IMR-90 (cell line): ENCODE results near the gene RNF111. TPM values are rescaled to one million over a fixed set of nuclear protein-coding genes. Genes with fewer than 3 reads are reported as not detected.

Experiments used
- ATAC-seq: fragments of 200-7000 bp; cut with Tn5 transposase; 2 replicates; pipeline ENCODE4 v1.9.1; 2020; ENCODE audit warnings: low read depth, mild to moderate bottlenecking, moderate library complexity
- BruUV-seq: library from RNA; stranded (reverse); fragments of 400-500 nt; replicated peaks from 2 replicates; lab custom pipeline; 2021; lab: Mats Ljungman, UMichigan
- CTCF ChIA-PET: fragments of 300-600 bp; formaldehyde crosslinking; extraction: SDS; loops from one replicate; lab custom pipeline; 2021; ENCODE audit warnings: antibody characterized with exemption; lab: Yijun Ruan, JAX
- POLR2A ChIA-PET: fragments of 300-600 bp; sonication (Branson Sonifier 250); formaldehyde crosslinking; loops from one replicate; lab custom pipeline; 2022; ENCODE audit warnings: antibody characterized with exemption; ENCODE audit not compliant: unreplicated experiment; lab: Charles Lee
- DNase-seq: peaks from one replicate; pipeline ENCODE4 v3.0.0; 2013
- H2AFZ ChIP-seq: replicated peaks from 2 replicates; pipeline ENCODE3; 2013; ENCODE audit warnings: low read length, mild to moderate bottlenecking; ENCODE audit not compliant: poor library complexity
- H2AK5ac ChIP-seq: 2 replicates; pipeline ENCODE4 v1.6.1; 2013; ENCODE audit warnings: low read depth, low read length, inconsistent platforms
- H2AK9ac ChIP-seq: replicated peaks from 2 replicates; pipeline ENCODE3; 2013; ENCODE audit warnings: mild to moderate bottlenecking, low read depth, low read length, moderate library complexity; ENCODE audit not compliant: poor library complexity
- H2BK120ac ChIP-seq: 2 replicates; pipeline ENCODE4 v1.6.1; 2013; ENCODE audit warnings: low read depth, low read length, inconsistent platforms
- H2BK15ac ChIP-seq: 3 replicates; pipeline ENCODE4 v1.6.1; 2013; ENCODE audit warnings: low read depth, low read length, inconsistent platforms
- H2BK20ac ChIP-seq: 2 replicates; pipeline ENCODE4 v1.6.1; 2013; ENCODE audit warnings: low read depth, mild to moderate bottlenecking, inconsistent platforms, low read length, moderate library complexity
- H2BK5ac ChIP-seq: 2 replicates; pipeline ENCODE4 v1.6.1; 2013; ENCODE audit warnings: mild to moderate bottlenecking, low read depth, low read length, inconsistent platforms; ENCODE audit not compliant: poor library complexity, severe bottlenecking
- H3K14ac ChIP-seq: replicated peaks from 2 replicates; pipeline ENCODE4 v1.6.1; 2013; ENCODE audit warnings: low read depth, low read length, inconsistent platforms
- H3K18ac ChIP-seq: 2 replicates; pipeline ENCODE4 v1.6.1; 2013; ENCODE audit warnings: low read depth, low read length, control low read depth
- H3K23ac ChIP-seq: 2 replicates; pipeline ENCODE4 v1.6.1; 2013; ENCODE audit warnings: low read depth, low read length, inconsistent platforms
- H3K27ac ChIP-seq: 2 replicates; pipeline ENCODE4 v1.5.1; 2013; ENCODE audit warnings: mild to moderate bottlenecking, control low read depth, low read length; ENCODE audit not compliant: insufficient read depth
- H3K27me3 ChIP-seq: 2 replicates; pipeline ENCODE4 v1.6.1; 2013; ENCODE audit warnings: low read length; ENCODE audit not compliant: control insufficient read depth, insufficient read depth
- H3K36me3 ChIP-seq: 2 replicates; pipeline ENCODE4 v1.6.1; 2013; ENCODE audit warnings: low read length, mixed read lengths; ENCODE audit not compliant: control insufficient read depth, insufficient read depth
- H3K4ac ChIP-seq: 2 replicates; pipeline ENCODE4 v1.6.1; 2013; ENCODE audit warnings: low read depth, low read length, inconsistent platforms
- H3K4me1 ChIP-seq: 2 replicates; pipeline ENCODE4 v1.6.1; 2013; ENCODE audit warnings: low read length, mixed read lengths; ENCODE audit not compliant: control insufficient read depth, insufficient read depth
- H3K4me2 ChIP-seq: 2 replicates; pipeline ENCODE4 v1.6.1; 2013; ENCODE audit warnings: low read depth, mild to moderate bottlenecking, control low read depth, low read length, moderate library complexity
- H3K4me3 ChIP-seq: 2 replicates; pipeline ENCODE4 v1.5.1; 2013; ENCODE audit warnings: low read depth, mild to moderate bottlenecking, control low read depth, low read length, moderate library complexity; ENCODE audit not compliant: insufficient read depth
- H3K56ac ChIP-seq: 2 replicates; pipeline ENCODE4 v1.6.1; 2013; ENCODE audit warnings: low read length, inconsistent platforms; ENCODE audit not compliant: insufficient read depth; ENCODE audit errors: extremely low read depth
- H3K79me1 ChIP-seq, 2 experiments: 2 replicates each; pipeline ENCODE4 v1.6.1; 2013; ENCODE audit warnings: low read length in 2 of 2, inconsistent platforms in 1 of 2, low read depth in 1 of 2
- H3K9ac ChIP-seq: 2 replicates; pipeline ENCODE4 v1.6.1; 2013; ENCODE audit warnings: low read depth, low read length, control low read depth
- H3K9me1 ChIP-seq: 2 replicates; pipeline ENCODE4 v1.6.1; 2013; ENCODE audit warnings: low read length, inconsistent platforms; ENCODE audit not compliant: insufficient read depth
- H3K9me3 ChIP-seq: 2 replicates; pipeline ENCODE4 v1.6.1; 2013; ENCODE audit warnings: low read length; ENCODE audit not compliant: control insufficient read depth, insufficient read depth
- H4K20me1 ChIP-seq: 2 replicates; pipeline ENCODE4 v1.6.1; 2013; ENCODE audit warnings: low read length, inconsistent platforms; ENCODE audit not compliant: insufficient read depth
- H4K5ac ChIP-seq: 2 replicates; pipeline ENCODE4 v1.6.1; 2013; ENCODE audit warnings: mild to moderate bottlenecking, low read depth, low read length, control low read depth
- H4K8ac ChIP-seq, 2 experiments: 2 replicates each; pipeline ENCODE4 v1.6.1; 2013; ENCODE audit warnings: low read depth in 2 of 2, low read length in 2 of 2, control low read depth in 1 of 2, inconsistent platforms in 1 of 2
- H4K91ac ChIP-seq: 2 replicates; pipeline ENCODE4 v1.6.1; 2013; ENCODE audit warnings: low read depth, low read length, inconsistent platforms; ENCODE audit not compliant: insufficient read depth
- CEBPB ChIP-seq: IDR thresholded peaks from 2 replicates; pipeline ENCODE4 v1.6.1; 2012; ENCODE audit warnings: low read depth, low read length, improper control_type of control experiment
- CHD1 ChIP-seq: IDR thresholded peaks from 2 replicates; pipeline ENCODE4 v1.6.1; 2012; ENCODE audit warnings: low read depth, low read length, improper control_type of control experiment
- CTCF ChIP-seq: conservative IDR thresholded peaks from 2 replicates; pipeline ENCODE4 v1.5.1; 2012; ENCODE audit warnings: mild to moderate bottlenecking, low read depth, low read length, improper control_type of control experiment
- MAFK ChIP-seq: IDR thresholded peaks from 2 replicates; pipeline ENCODE4 v1.6.1; 2012; ENCODE audit warnings: low read depth, low read length, improper control_type of control experiment
- MXI1 ChIP-seq: IDR thresholded peaks from 2 replicates; pipeline ENCODE4 v1.6.1; 2012; ENCODE audit warnings: low read depth, mild to moderate bottlenecking, low read length, moderate library complexity, borderline replicate concordance
- RCOR1 ChIP-seq: IDR thresholded peaks from 2 replicates; pipeline ENCODE4 v1.6.1; 2012; ENCODE audit warnings: mild to moderate bottlenecking, low read length, improper control_type of control experiment; ENCODE audit not compliant: insufficient replicate concordance
- SMC3 ChIP-seq: fragments of 150-350 bp; IDR thresholded peaks from 2 replicates; pipeline ENCODE4 v1.6.1; 2016; ENCODE audit warnings: low read depth, mild to moderate bottlenecking, antibody characterized with exemption, low read length, moderate library complexity
- WGBS, 2 experiments: methylation state at CpG; one replicate each; pipeline versions ENCODE4 v1.1.5 to v1.1.7; 2013; ENCODE audit warnings: missing lambda C conversion rate in 2 of 2; ENCODE audit not compliant: insufficient read length in 1 of 2; ENCODE audit errors: extremely low coverage in 2 of 2; 5-methylcytosine and 5-hydroxymethylcytosine counted together
- dilution Hi-C: fragments of 300-500 bp; cut with HindIII; formaldehyde crosslinking; loops from one replicate; pipeline ENCODE4 v1.14.3; 2018; ENCODE audit warnings: low sequenced_read_pairs; ENCODE audit not compliant: unreplicated experiment
- in situ Hi-C: fragments of 300-500 bp; cut with MboI; formaldehyde crosslinking; loops from 3 replicates; pipeline ENCODE4 v1.14.3; 2019; ENCODE audit warnings: low sequenced_read_pairs, inconsistent platforms, mixed read lengths
- intact Hi-C: fragments of 100-400 bp; cut with micrococcal nuclease; formaldehyde crosslinking; loops from 2 replicates; pipeline ENCODE4 v1.10.0; 2022
- polyA plus RNA-seq, 3 experiments: library from polyadenylated mRNA; depleted of rRNA; stranded (reverse); fragments of >200 nt; gene quantifications; 2 replicates each; pipeline ENCODE4 v1.2.3, GENCODE V29; 2012; ENCODE audit warnings: low replicate concordance in 1 of 3
- total RNA-seq: library from RNA; depleted of rRNA; stranded (reverse); fragments of >200 nt; gene quantifications from 2 replicates; pipeline ENCODE4 v1.2.3, GENCODE V29; 2012

RNF111 gene
- total and polyA plus RNA-seq, 2 of the 4 experiments (the other 2 are of a cell fraction) = 13.5 to 20.1 TPM

GRCh38 chr15:59099162-59099685 lies 111.8 kb downstream of the RNF111 start:
- H2BK5ac ChIP-seq = no peak overlapping the region
- WGBS, 2 experiments = no CpG with 5 or more reads among the region's 2 CpGs
- no peak overlapping the region for H3K4me3 ChIP-seq
- no peak overlapping the region for H4K5ac ChIP-seq
- H2BK20ac ChIP-seq = no peak overlapping the region
- H3K9ac ChIP-seq = no peak overlapping the region
- DNase-seq (no peak), ATAC-seq (no peak)
- H2AK9ac ChIP-seq = no peak overlapping the region
- no peak overlapping the region for H3K27ac ChIP-seq
- no peak overlapping the region for H3K14ac ChIP-seq
- H3K4me2 ChIP-seq = no peak overlapping the region
- peaks cover 0 to 5% of the 10 kb centered on the region in 2 experiments; a peak in 1 of 4 replicates for H3K79me1 ChIP-seq
- no peak overlapping the region for H4K91ac ChIP-seq
- peaks cover 16% of the 10 kb centered on the region for H3K36me3 ChIP-seq
- no peaks in the 10 kb centered on the region for H3K4me1 ChIP-seq
- H3K4ac ChIP-seq = no peak overlapping the region
- H3K9me1 ChIP-seq = peaks cover 4% of the 10 kb centered on the region; the same call in 1 of the 2 replicates
- no peak overlapping the region for H2AFZ ChIP-seq
- H3K18ac ChIP-seq = no peak overlapping the region
- ChIA-PET CTCF (no interaction called here), POLR2A (interaction anchor here (0.6 kb wide), 1 partner anchor 431 kb away, joined by 4 read pairs; no protein-coding TSS in a partner anchor)
- no peaks in the 10 kb centered on the region for H4K20me1 ChIP-seq
- no peaks in the 10 kb centered on the region for H3K27me3 ChIP-seq
- no peak overlapping the region for H3K23ac ChIP-seq
- H2BK120ac ChIP-seq = no peak overlapping the region
- intact Hi-C loops = loop anchor here (5.0 kb wide), 1 partner anchor 393 kb away; no protein-coding TSS in a partner anchor
- H3K56ac ChIP-seq = no peak overlapping the region
- no peak overlapping the region for H2BK15ac ChIP-seq
- dilution Hi-C loops = no loop called here
- in situ Hi-C loops = no loop called here
- H2AK5ac ChIP-seq = no peak overlapping the region
- BruUV-seq = no TSS peak
- TF ChIP-seq MAFK (no peak), CHD1 (no peak), CEBPB (no peak), CTCF (no peak), RCOR1 (no peak), MXI1 (no peak), SMC3 (no peak)
- H4K8ac ChIP-seq = no peak overlapping the region
- no peaks in the 10 kb centered on the region for H3K9me3 ChIP-seq
